Right lobe of liver (tissue), 6 donors: ENCODE measurements around the gene KLHL22. TPM values are rescaled to one million over a fixed set of nuclear protein-coding genes. Genes with fewer than 3 reads are reported as not detected.
"Not testable (repeated sequence)": the region's sequence is repeated elsewhere in the genome, so short reads cannot be mapped to it uniquely, and the experiment has no call there.

Source experiments
- ATAC-seq, 4 donors: fragments of 200-7000 bp; cut with Tn5 transposase; one replicate each; pipeline ENCODE4 v1.9.1; 2020; ENCODE audit warnings: mild to moderate bottlenecking in 4 of 4, moderate library complexity in 4 of 4
- DNase-seq, 3 donors: peaks; one replicate each; pipeline ENCODE4 v3.0.0-alpha.2; 2020
- H3K27ac ChIP-seq, 3 donors: fragments of 200-600 bp; one replicate each; pipeline ENCODE4 v1.8.0; 2022
- H3K27me3 ChIP-seq, 2 donors: fragments of 200-600 bp; one replicate each; pipeline ENCODE4 v1.8.0; 2022
- H3K36me3 ChIP-seq, 4 donors: fragments of 200-600 bp; sonication (generic) in 1 of 4; one replicate each; pipeline versions ENCODE4 v1.5.1 to v1.8.0; 2017 to 2022; ENCODE audit warnings: control low read depth in 1 of 4
- H3K4me1 ChIP-seq, 4 donors: fragments of 200-600 bp; sonication (generic) in 1 of 4; one replicate each; pipeline versions ENCODE4 v1.5.1 to v1.8.0; 2017 to 2022; ENCODE audit warnings: control low read depth in 1 of 4
- H3K4me3 ChIP-seq, 3 donors: fragments of 200-600 bp; one replicate each; pipeline ENCODE4 v1.8.0; 2022
- H3K9me3 ChIP-seq, 4 donors: fragments of 200-600 bp; sonication (generic) in 1 of 4; one replicate each; pipeline versions ENCODE4 v1.5.1 to v1.8.0; 2017 to 2022; ENCODE audit warnings: control low read depth in 1 of 4
- POLR2A ChIP-seq: fragments of 450-650 bp; IDR thresholded peaks from one replicate; pipeline ENCODE4 v1.6.1; 2017; ENCODE audit warnings: antibody characterized with exemption, mild to moderate bottlenecking
- WGBS: methylation state at CpG from one replicate; pipeline ENCODE4 v1.1.6; 2018; ENCODE audit warnings: low coverage, low lambda C conversion rate; ENCODE audit not compliant: insufficient coverage; ENCODE audit errors: missing lambda C conversion rate; 5-methylcytosine and 5-hydroxymethylcytosine counted together
- intact Hi-C, 2 donors: fragments of 100-400 bp; cut with DNase I; formaldehyde crosslinking; loops; one replicate each; pipeline versions ENCODE4 v1.11.2 to v1.14.1; 2022
- total RNA-seq, 6 experiments: library from RNA; depleted of rRNA in 2 of 6; stranded (reverse); fragments of >200 nt in 2 of 6; fragmentation: NEBNext Ultra II Directional in 3 of 6; extraction: Animal tissue kit (Norgen Biotek cat#: 25700) in 3 of 6; gene quantifications; one replicate each; pipeline versions ENCODE4 v1.1.0 to v1.2.4, GENCODE V29; 2016 to 2023
- TF ChIP-seq, protein P1 (sequence below), 4 donors: fragments of 200-600 bp in 3 of 4; fragments of 450-650 bp in 1 of 4; IDR thresholded peaks; one replicate each; pipeline versions ENCODE4 v1.5.1 to v1.8.0; 2016 to 2022; ENCODE audit warnings: antibody characterized with exemption in 4 of 4, mild to moderate bottlenecking in 2 of 4
- donor health status: DM: no; HTN: yes; CAD: no.
- donor health status: DM: no; HTN: no; CAD: no.
- donor health status: DM: no; HTN: no; CAD: no.
- donor health status: DM: no; HTN: yes; CAD: no.
- donor health status: DM: no; HTN: yes; CAD: no.

The KLHL22 gene
- total RNA-seq, 6 experiments from 2014 or later, result 9.0 to 14.2 (median 10.2) TPM

DNA sequence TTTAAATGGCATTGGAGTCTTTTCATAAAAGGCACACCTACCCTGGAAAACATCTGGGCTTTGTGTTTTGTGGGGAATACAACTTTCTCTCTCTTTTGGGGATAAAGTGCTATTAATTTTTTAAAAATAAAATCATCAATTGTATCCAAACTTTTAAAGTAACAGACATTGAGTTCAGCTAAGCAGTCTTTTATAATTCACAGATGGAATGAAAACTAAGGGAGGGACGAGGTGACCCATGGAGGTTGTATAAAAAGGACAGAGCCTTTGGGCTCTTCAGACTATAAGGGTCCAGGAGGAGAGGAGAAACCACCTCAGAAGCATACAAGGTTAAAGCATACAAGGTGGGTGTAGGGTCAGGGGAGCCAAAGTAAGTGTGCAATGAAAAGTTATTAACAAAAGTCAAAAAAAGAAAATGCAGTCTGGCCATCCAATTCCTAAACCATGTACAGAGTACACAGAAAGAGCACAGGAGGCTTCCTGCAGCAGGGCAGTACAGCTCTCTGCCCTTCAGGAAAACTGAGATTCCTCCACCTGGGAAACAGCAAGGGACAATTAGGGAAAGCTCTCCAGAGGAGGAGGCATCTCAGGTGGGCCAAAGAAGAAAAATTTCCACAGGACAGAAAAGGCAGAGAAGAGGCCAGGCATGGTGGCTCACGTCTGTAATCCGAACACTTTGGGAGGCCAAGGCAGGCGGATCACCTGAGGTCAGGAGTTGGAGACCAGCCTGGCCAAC lies 10.5 kb downstream of the KLHL22 start:
- Histone ChIP-seq H3K4me1 (no peaks in the 10 kb centered on the region), H3K4me3 (no peak overlapping the region), H3K27me3 (no peaks in the 10 kb centered on the region), H3K27ac (no peak overlapping the region), H3K36me3 (no peaks in the 10 kb centered on the region), H3K9me3 (no peaks in the 10 kb centered on the region)
- intact Hi-C loops, result no loop called here
- WGBS, result 70% methylated on average over 2 of the region's 4 CpGs
- TF ChIP-seq, protein P1, sequence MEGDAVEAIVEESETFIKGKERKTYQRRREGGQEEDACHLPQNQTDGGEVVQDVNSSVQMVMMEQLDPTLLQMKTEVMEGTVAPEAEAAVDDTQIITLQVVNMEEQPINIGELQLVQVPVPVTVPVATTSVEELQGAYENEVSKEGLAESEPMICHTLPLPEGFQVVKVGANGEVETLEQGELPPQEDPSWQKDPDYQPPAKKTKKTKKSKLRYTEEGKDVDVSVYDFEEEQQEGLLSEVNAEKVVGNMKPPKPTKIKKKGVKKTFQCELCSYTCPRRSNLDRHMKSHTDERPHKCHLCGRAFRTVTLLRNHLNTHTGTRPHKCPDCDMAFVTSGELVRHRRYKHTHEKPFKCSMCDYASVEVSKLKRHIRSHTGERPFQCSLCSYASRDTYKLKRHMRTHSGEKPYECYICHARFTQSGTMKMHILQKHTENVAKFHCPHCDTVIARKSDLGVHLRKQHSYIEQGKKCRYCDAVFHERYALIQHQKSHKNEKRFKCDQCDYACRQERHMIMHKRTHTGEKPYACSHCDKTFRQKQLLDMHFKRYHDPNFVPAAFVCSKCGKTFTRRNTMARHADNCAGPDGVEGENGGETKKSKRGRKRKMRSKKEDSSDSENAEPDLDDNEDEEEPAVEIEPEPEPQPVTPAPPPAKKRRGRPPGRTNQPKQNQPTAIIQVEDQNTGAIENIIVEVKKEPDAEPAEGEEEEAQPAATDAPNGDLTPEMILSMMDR (IDR thresholded peaks at IDR 0.05), result no peak
- TF ChIP-seq POLR2A, result no peak
- DNase-seq (no peak), ATAC-seq (no peak)

- WGBS, result 96% methylated on average over 6 of the region's 14 CpGs
- H3K36me3 ChIP-seq, result no peaks in the 10 kb centered on the region
- no peak overlapping the region for H3K27ac ChIP-seq
- no peak overlapping the region for H3K4me3 ChIP-seq
- H3K27me3 ChIP-seq, result no peaks in the 10 kb centered on the region
- no peaks in the 10 kb centered on the region for H3K4me1 ChIP-seq
- intact Hi-C loops, result no loop called here
- DNase-seq, result no peak
- ATAC-seq, result no peak
- no peaks in the 10 kb centered on the region for H3K9me3 ChIP-seq
- no peak for TF ChIP-seq POLR2A
- TF ChIP-seq, protein P1 (IDR thresholded peaks at IDR 0.05), result no peak
These were observed 11.8 kb downstream of the KLHL22 start for GRCh38 chr22:20483771-20484170.

DNA sequence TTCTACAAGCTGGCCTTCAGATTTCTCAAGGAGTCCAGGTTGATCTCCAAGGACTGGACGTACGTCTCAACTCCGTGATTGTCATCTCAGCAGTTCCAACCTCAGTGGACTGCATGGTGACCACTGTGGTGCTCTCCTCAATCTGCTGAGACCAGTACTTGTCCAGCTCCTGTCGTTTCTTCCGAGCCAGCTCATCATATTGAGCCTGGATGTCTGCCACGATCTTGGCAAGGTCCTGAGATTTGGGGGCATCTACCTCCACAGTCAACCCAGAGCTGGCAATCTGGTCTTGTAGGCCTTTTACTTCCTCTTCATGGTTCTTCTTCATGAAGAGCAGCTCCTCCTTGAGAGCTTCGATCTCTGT lies 12.5 kb downstream of the KLHL22 start:
- H3K4me1 ChIP-seq, ATAC-seq, H3K27ac ChIP-seq, H3K27me3 ChIP-seq, H3K36me3 ChIP-seq, H3K9me3 ChIP-seq, intact Hi-C loops, H3K4me3 ChIP-seq, DNase-seq: not testable (repeated sequence)
- WGBS, result 98% methylated on average over 7 of the region's 7 CpGs

DNA sequence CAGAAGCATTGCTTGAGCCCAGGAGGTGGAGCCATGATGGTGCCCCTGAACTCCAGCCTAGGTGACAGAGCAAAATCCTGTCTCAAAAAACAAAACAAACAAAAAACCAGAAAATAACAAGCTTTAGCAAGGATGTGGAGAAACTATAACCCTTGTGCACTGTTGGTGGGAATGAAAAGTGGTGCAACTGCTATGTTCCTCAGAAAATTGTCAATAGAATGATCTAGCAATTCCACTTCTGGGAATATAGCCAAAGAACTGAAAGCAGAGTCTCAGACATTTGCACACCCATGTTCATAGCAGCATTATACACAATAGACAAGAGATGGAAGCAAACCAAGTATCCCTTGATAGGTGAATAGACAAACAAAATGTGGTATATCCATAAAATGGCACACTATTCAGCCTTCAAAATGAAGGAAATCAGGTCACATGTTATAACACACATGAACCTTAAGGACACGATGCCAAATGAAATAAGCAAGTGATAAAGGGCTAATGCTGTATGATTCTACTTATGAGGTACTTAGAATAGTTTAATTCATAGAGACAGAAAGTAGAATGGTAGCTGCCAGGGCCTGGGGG lies 15.9 kb downstream of the KLHL22 start:
- TF ChIP-seq, protein P1 (IDR thresholded peaks at IDR 0.05), result no peak
- TF ChIP-seq POLR2A, result no peak
- H3K27me3 ChIP-seq, result no peaks in the 10 kb centered on the region
- intact Hi-C loops, result no loop called here
- WGBS, result 100% methylated on average over 1 of the region's 1 CpG
- H3K36me3 ChIP-seq, result no peaks in the 10 kb centered on the region
- no peaks in the 10 kb centered on the region for H3K9me3 ChIP-seq
- no peak overlapping the region for H3K27ac ChIP-seq
- ATAC-seq (peak in 2 of 4 donors; percentile 27 to 32), DNase-seq (no peak)
- H3K4me3 ChIP-seq, result no peak overlapping the region
- no peaks in the 10 kb centered on the region for H3K4me1 ChIP-seq

- H3K9me3 ChIP-seq, H3K27me3 ChIP-seq, DNase-seq, intact Hi-C loops, H3K36me3 ChIP-seq, ATAC-seq, H3K4me3 ChIP-seq, H3K27ac ChIP-seq, H3K4me1 ChIP-seq: not testable (repeated sequence)
- WGBS, result 92% methylated on average over 6 of the region's 6 CpGs
These were observed 17.5 kb downstream of the KLHL22 start for GRCh38 chr22:20478059-20478458.

- ATAC-seq, H3K4me3 ChIP-seq, H3K27me3 ChIP-seq, H3K36me3 ChIP-seq, H3K4me1 ChIP-seq, H3K27ac ChIP-seq, intact Hi-C loops, H3K9me3 ChIP-seq: not testable (repeated sequence)
- peak in 1 of 3 donors; percentile 15 for DNase-seq
- 67% methylated on average over 8 of the region's 12 CpGs for WGBS
These were observed 20.0 kb downstream of the KLHL22 start for GRCh38 chr22:20475569-20475968.
